Spinal cord (tissue), 10 donors: ENCODE results near the gene ABCA10. TPM values are rescaled to one million over a fixed set of nuclear protein-coding genes. Genes with fewer than 3 reads are reported as not detected.
"Not testable (repeated sequence)": the region's sequence is repeated elsewhere in the genome, so short reads cannot be mapped to it uniquely, and the experiment has no call there.

Experiments
- DNase-seq, 6 donors: peaks; one replicate each; pipeline versions ENCODE4 v3.0.0 to v3.0.0-alpha.2; 2013 to 2015; ENCODE audit warnings: low spot score in 6 of 6, low read depth in 4 of 6
- H3K27ac ChIP-seq: one replicate; pipeline ENCODE4 v1.5.1; 2013; ENCODE audit warnings: low read depth, low read length, control low read depth
- H3K27me3 ChIP-seq: one replicate; pipeline ENCODE4 v1.6.1; 2013; ENCODE audit warnings: low read length; ENCODE audit not compliant: control insufficient read depth, insufficient read depth
- H3K36me3 ChIP-seq: one replicate; pipeline ENCODE4 v1.6.1; 2013; ENCODE audit warnings: low read length; ENCODE audit not compliant: control insufficient read depth, insufficient read depth
- H3K4me1 ChIP-seq: one replicate; pipeline ENCODE4 v1.6.1; 2013; ENCODE audit warnings: low read length; ENCODE audit not compliant: control insufficient read depth, insufficient read depth
- H3K4me3 ChIP-seq: one replicate; pipeline ENCODE4 v1.5.1; 2013; ENCODE audit warnings: low read depth, low read length, control low read depth
- H3K9me3 ChIP-seq: one replicate; pipeline ENCODE4 v1.6.1; 2013; ENCODE audit warnings: low read length; ENCODE audit not compliant: control insufficient read depth, insufficient read depth
- WGBS: methylation state at CpG from one replicate; pipeline ENCODE4 v1.1.5; 2013; ENCODE audit warnings: missing lambda C conversion rate; ENCODE audit not compliant: insufficient coverage; 5-methylcytosine and 5-hydroxymethylcytosine counted together
- long read RNA-seq, 4 donors: transcript quantifications; one replicate each; lab custom pipeline, GENCODE V29; 2026
- polyA plus RNA-seq, 2 donors: library from polyadenylated mRNA; unstranded; fragments of 120-200 nt; gene quantifications; one replicate each; pipeline ENCODE4 v1.2.1, GENCODE V29; 2013; ENCODE audit not compliant: insufficient read length in 2 of 2
- total RNA-seq, 2 donors: library from RNA; depleted of rRNA in 1 of 2; stranded (reverse); fragments of 120-200 nt in 1 of 2; fragments of >200 nt in 1 of 2; gene quantifications; one replicate each; pipeline versions ENCODE4 v1.2.3 to v1.2.4, GENCODE V29; 2013 to 2014
- donor health status: healthy.

ABCA10 gene
- total RNA-seq (10 to 100 TPM in 1 of 2 donors, 1 to 10 TPM in 1; 6.5 to 21.4 TPM), polyA plus RNA-seq (1 to 10 TPM; 2.7 to 4.9 TPM)
- long read RNA-seq, donor 1: 0 reads
- long read RNA-seq, donor 2: 0 reads
- long read RNA-seq, donor 3: 0 reads
- long read RNA-seq, donor 4: 0 reads

- Histone ChIP-seq H3K4me3 (no peak within 1 kb of the TSS), H3K27me3 (no peaks in the 10 kb centered on the region), H3K27ac (no peak within 1 kb of the TSS), H3K36me3 (no peaks in the 10 kb centered on the region), H3K4me1 (no peaks in the 10 kb centered on the region), H3K9me3 (no peaks in the 10 kb centered on the region)
- no CpG with 5 or more reads among the region's 1 CpG for WGBS
- no peak for DNase-seq
These were observed at the start of gene ABCA10 for GRCh38 chr17:69228576-69228975. TSS of gene ABCA10 (minus strand) at chr17:69228824. CDS start at chr17:69225358, 3,466 bp downstream.

GRCh38 chr17:69276279-69276678 is 47.7 kb upstream of the ABCA10 start:
- H3K36me3 ChIP-seq, H3K4me1 ChIP-seq, H3K4me3 ChIP-seq, H3K27ac ChIP-seq, H3K27me3 ChIP-seq, H3K9me3 ChIP-seq, DNase-seq: not testable (repeated sequence)
- 100% methylated on average over 1 of the region's 4 CpGs for WGBS

- no peaks in the 10 kb centered on the region for H3K9me3 ChIP-seq
- no peaks in the 10 kb centered on the region for H3K4me1 ChIP-seq
- DNase-seq: no peak
- no CpG with 5 or more reads among the region's 4 CpGs for WGBS
- H3K36me3 ChIP-seq: no peaks in the 10 kb centered on the region
- H3K27ac ChIP-seq: no peak overlapping the region
- H3K4me3 ChIP-seq: no peak overlapping the region
- H3K27me3 ChIP-seq: no peaks in the 10 kb centered on the region
These were observed 47.1 kb upstream of the ABCA10 start for GRCh38 chr17:69275751-69276150.

- no peaks in the 10 kb centered on the region for H3K4me1 ChIP-seq
- no peaks in the 10 kb centered on the region for H3K9me3 ChIP-seq
- no peaks in the 10 kb centered on the region for H3K27me3 ChIP-seq
- H3K27ac ChIP-seq: no peak overlapping the region
- DNase-seq: no peak
- H3K4me3 ChIP-seq: no peak overlapping the region
- no peaks in the 10 kb centered on the region for H3K36me3 ChIP-seq
- 40% methylated on average over 1 of the region's 7 CpGs for WGBS
These were observed 42.4 kb upstream of the ABCA10 start for GRCh38 chr17:69271023-69271422.

- H3K27me3 ChIP-seq: no peaks in the 10 kb centered on the region
- WGBS: no CpG with 5 or more reads among the region's 6 CpGs
- no peak overlapping the region for H3K4me3 ChIP-seq
- DNase-seq: peak in 1 of 6 donors; percentile 73
- H3K36me3 ChIP-seq: no peaks in the 10 kb centered on the region
- no peaks in the 10 kb centered on the region for H3K9me3 ChIP-seq
- H3K27ac ChIP-seq: no peak overlapping the region
- H3K4me1 ChIP-seq: no peaks in the 10 kb centered on the region
These were observed 40.7 kb upstream of the ABCA10 start for GRCh38 chr17:69269131-69269998.

- WGBS: 73% methylated on average over 3 of the region's 5 CpGs
- H3K4me3 ChIP-seq: no peak overlapping the region
- no peak for DNase-seq
- H3K27ac ChIP-seq: no peak overlapping the region
- H3K9me3 ChIP-seq: no peaks in the 10 kb centered on the region
- H3K27me3 ChIP-seq: no peaks in the 10 kb centered on the region
- H3K36me3 ChIP-seq: peaks cover 2% of the 10 kb centered on the region
- no peaks in the 10 kb centered on the region for H3K4me1 ChIP-seq
These were observed 40.0 kb upstream of the ABCA10 start for GRCh38 chr17:69268543-69269014.

GRCh38 chr17:69267219-69267618 is 38.6 kb upstream of the ABCA10 start:
- Histone ChIP-seq H3K27me3 (no peaks in the 10 kb centered on the region), H3K27ac (no peak overlapping the region), H3K4me1 (no peaks in the 10 kb centered on the region), H3K4me3 (no peak overlapping the region), H3K36me3 (peaks cover 2% of the 10 kb centered on the region), H3K9me3 (no peaks in the 10 kb centered on the region)
- DNase-seq: no peak
- WGBS: no CpG with 5 or more reads among the region's 3 CpGs

GRCh38 chr17:69265873-69266272 is 37.2 kb upstream of the ABCA10 start:
- H3K36me3 ChIP-seq: peaks cover 2% of the 10 kb centered on the region
- no CpG with 5 or more reads among the region's 1 CpG for WGBS

GRCh38 chr17:69254187-69254586 is 25.6 kb upstream of the ABCA10 start:
- H3K4me1 ChIP-seq: no peaks in the 10 kb centered on the region
- no peak overlapping the region for H3K4me3 ChIP-seq
- WGBS: 100% methylated on average over 1 of the region's 1 CpG
- no peak for DNase-seq
- H3K27me3 ChIP-seq: no peaks in the 10 kb centered on the region
- no peak overlapping the region for H3K27ac ChIP-seq
- no peaks in the 10 kb centered on the region for H3K9me3 ChIP-seq
- peaks cover 2% of the 10 kb centered on the region for H3K36me3 ChIP-seq

More at GRCh38 chr17:69265873-69266272, 37.2 kb upstream of the ABCA10 start:
- no peak for DNase-seq
- Histone ChIP-seq H3K4me1 (no peaks in the 10 kb centered on the region), H3K4me3 (no peak overlapping the region), H3K27ac (no peak overlapping the region), H3K27me3 (no peaks in the 10 kb centered on the region), H3K9me3 (no peaks in the 10 kb centered on the region)

- H3K27me3 ChIP-seq: no peaks in the 10 kb centered on the region
- no peaks in the 10 kb centered on the region for H3K4me1 ChIP-seq
- DNase-seq: no peak
- H3K9me3 ChIP-seq: no peaks in the 10 kb centered on the region
- no peak overlapping the region for H3K4me3 ChIP-seq
- H3K36me3 ChIP-seq: peaks cover 2% of the 10 kb centered on the region
- H3K27ac ChIP-seq: no peak overlapping the region
- WGBS: 88% methylated on average over 3 of the region's 4 CpGs
These were observed 22.0 kb upstream of the ABCA10 start for GRCh38 chr17:69250641-69251040.
